Epithelial cell of esophagus (primary cell): ENCODE data around the gene TMEM132C.

ENCODE experiments used
- DNase-seq: peaks from one replicate; pipeline ENCODE4 v3.0.0; 2010; ENCODE audit warnings: low read depth
- H3K4me3 ChIP-seq: 2 replicates; pipeline ENCODE4 v1.5.1; 2011; ENCODE audit warnings: mild to moderate bottlenecking, low read length, control low read depth
- CTCF ChIP-seq: IDR thresholded peaks from 2 replicates; pipeline ENCODE4 v1.5.1; 2011; ENCODE audit warnings: low read depth, mild to moderate bottlenecking, low read length, control low read depth, inconsistent platforms; ENCODE audit not compliant: insufficient read depth; ENCODE audit errors: missing control alignments

The TMEM132C gene

GRCh38 chr12:128402486-128403243, 135.7 kb downstream of the TMEM132C start:
- DNase-seq, result no peak
- no peak overlapping the region for H3K4me3 ChIP-seq
- TF ChIP-seq CTCF, result no peak

GRCh38 chr12:128408669-128409068, 141.7 kb downstream of the TMEM132C start:
- DNase-seq, result no peak
- H3K4me3 ChIP-seq, result no peak overlapping the region
- no peak for TF ChIP-seq CTCF

GRCh38 chr12:128415036-128415560, 148.1 kb downstream of the TMEM132C start:
- H3K4me3 ChIP-seq, result no peak overlapping the region
- no peak for DNase-seq
- TF ChIP-seq CTCF, result no peak

GRCh38 chr12:128418944-128419343, 152.0 kb downstream of the TMEM132C start:
- DNase-seq, result no peak
- H3K4me3 ChIP-seq, result no peak overlapping the region
- TF ChIP-seq CTCF, result no peak

- TF ChIP-seq CTCF, result no peak
- no peak for DNase-seq
- no peak overlapping the region for H3K4me3 ChIP-seq
Observed at GRCh38 chr12:128420163-128420562, 153.2 kb downstream of the TMEM132C start.

GRCh38 chr12:128421375-128421774, 154.4 kb downstream of the TMEM132C start:
- TF ChIP-seq CTCF, result no peak
- no peak for DNase-seq

GRCh38 chr12:128423205-128423604, 156.2 kb downstream of the TMEM132C start:
- no peak overlapping the region for H3K4me3 ChIP-seq
- no peak for TF ChIP-seq CTCF
- no peak for DNase-seq

More at GRCh38 chr12:128421375-128421774, 154.4 kb downstream of the TMEM132C start:
- H3K4me3 ChIP-seq, result no peak overlapping the region
